Breast epithelium (tissue), 3 donors: Measurements from ENCODE around the gene RMND5B.

ENCODE experiments used
- CTCF ChIP-seq, 3 donors: fragments of 450-650 bp; IDR thresholded peaks; one replicate each; pipeline ENCODE4 v1.5.1; 2016 to 2017; ENCODE audit warnings: antibody characterized with exemption in 3 of 3, mild to moderate bottlenecking in 3 of 3, moderate library complexity in 3 of 3
- POLR2A ChIP-seq: fragments of 450-650 bp; IDR thresholded peaks from one replicate; pipeline ENCODE4 v1.6.1; 2016; ENCODE audit warnings: antibody characterized with exemption, mild to moderate bottlenecking, moderate library complexity

- no peak for TF ChIP-seq CTCF (IDR thresholded peaks at IDR 0.05)
- no peak for TF ChIP-seq POLR2A
Measured at GRCh38 chr5:178107756-178108310, 23.0 kb upstream of the RMND5B start.
